OCI-LY1 (cell line): ENCODE data around the gene LRRC32.

Source experiments
- EZH2 ChIP-seq: fragments of 200-600 bp; sonication (generic), shearing (Covaris generic); IDR thresholded peaks from 2 replicates; pipeline ENCODE4 v1.8.0; 2017; ENCODE audit warnings: borderline replicate concordance, mixed run types, mild to moderate bottlenecking, antibody characterized with exemption, low read length, moderate library complexity, mixed read lengths
- TF ChIP-seq, protein P1 (sequence below): fragments of 200-600 bp; sonication (generic), shearing (Covaris generic); IDR thresholded peaks from 2 replicates; pipeline ENCODE4 v1.5.1; 2017; ENCODE audit warnings: mild to moderate bottlenecking, antibody characterized with exemption, low read length, moderate library complexity, mixed read lengths

DNA sequence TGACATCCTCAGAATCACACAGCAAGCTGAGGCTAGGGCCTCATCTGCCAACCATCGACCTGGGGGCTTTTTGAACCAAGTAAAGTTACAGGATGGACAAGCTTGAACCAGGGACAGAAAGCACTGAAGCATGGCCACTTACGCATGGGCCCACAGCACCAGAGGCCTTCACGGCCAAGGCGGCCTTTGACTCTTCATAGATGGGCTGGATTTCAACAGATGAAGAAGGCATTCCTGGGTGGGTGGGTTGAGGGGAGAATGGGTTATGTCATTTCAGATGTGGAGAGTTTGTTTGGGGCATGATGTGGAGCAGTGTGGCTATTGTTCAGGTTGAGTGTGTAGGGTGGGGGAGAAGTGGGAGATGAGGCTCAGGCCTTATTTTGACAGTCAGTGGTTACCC lies 60.2 kb downstream of the LRRC32 start:
- TF ChIP-seq, protein P1, sequence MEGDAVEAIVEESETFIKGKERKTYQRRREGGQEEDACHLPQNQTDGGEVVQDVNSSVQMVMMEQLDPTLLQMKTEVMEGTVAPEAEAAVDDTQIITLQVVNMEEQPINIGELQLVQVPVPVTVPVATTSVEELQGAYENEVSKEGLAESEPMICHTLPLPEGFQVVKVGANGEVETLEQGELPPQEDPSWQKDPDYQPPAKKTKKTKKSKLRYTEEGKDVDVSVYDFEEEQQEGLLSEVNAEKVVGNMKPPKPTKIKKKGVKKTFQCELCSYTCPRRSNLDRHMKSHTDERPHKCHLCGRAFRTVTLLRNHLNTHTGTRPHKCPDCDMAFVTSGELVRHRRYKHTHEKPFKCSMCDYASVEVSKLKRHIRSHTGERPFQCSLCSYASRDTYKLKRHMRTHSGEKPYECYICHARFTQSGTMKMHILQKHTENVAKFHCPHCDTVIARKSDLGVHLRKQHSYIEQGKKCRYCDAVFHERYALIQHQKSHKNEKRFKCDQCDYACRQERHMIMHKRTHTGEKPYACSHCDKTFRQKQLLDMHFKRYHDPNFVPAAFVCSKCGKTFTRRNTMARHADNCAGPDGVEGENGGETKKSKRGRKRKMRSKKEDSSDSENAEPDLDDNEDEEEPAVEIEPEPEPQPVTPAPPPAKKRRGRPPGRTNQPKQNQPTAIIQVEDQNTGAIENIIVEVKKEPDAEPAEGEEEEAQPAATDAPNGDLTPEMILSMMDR = no peak
- no peak for TF ChIP-seq EZH2
